HG03521 (cell line): ENCODE results near the gene HSPB7.
"Not testable (repeated sequence)": the region's sequence is repeated elsewhere in the genome, so short reads cannot be mapped to it uniquely, and the experiment has no call there.

ENCODE experiments used
- ATAC-seq: cut with Tn5 transposase; IDR thresholded peaks from one replicate; pipeline ENCODE4 v1.9.1; 2021; ENCODE audit warnings: mild to moderate bottlenecking, moderate library complexity; ENCODE audit not compliant: unreplicated experiment

HSPB7 gene

DNA sequence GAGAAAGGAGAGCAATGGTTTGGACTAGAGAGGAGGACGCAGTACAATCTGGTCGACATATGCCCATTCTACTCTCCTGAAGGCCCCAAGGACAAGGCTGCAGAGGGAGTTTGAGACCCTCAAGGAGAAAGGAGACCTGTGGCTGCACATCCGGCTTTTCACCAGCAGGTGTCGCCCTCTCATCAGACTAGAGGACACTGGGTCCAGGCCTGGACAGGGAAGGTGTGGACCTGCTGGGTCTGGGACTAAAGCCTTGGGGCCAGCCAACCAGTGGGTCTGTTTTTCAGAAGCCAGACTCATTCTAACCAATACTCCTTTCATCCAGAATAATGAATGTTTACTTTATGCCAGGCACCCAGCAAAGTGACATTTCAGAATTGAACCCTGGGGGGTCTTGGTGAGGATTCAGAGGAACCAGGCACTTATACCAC, 8.8 kb downstream of the HSPB7 start:
- ATAC-seq: no peak

DNA sequence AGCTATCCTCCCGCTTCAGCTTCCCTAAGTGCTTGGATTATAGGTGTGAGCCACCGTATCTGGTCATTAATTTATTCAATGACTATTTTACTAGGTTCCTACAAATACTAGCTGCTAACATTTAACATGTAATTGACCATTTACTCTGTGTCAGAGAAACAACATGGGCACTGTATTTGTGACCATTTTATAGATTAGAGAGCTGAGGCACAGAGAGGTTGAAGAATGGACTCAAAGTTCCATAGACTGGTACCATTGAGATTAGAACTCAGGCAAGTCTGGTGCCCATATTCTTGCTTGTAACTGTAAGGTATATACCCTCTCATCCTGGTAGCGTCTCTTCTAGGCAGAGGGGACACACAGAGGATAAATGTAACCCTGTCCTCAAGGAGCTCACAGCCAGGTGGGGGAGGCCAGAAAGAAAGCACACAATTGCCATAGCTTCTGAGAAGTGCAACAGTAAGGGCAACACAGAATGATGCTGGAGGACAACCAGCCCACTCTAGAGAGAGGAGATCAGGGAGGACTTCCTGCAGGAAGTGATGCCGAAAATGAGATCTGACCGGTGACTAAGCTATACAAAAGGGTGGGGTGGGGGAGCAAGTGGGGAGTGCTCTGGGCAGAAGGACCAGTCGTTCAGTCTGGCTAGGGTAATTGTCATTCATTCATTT, 10.0 kb downstream of the HSPB7 start:
- no peak for ATAC-seq

DNA sequence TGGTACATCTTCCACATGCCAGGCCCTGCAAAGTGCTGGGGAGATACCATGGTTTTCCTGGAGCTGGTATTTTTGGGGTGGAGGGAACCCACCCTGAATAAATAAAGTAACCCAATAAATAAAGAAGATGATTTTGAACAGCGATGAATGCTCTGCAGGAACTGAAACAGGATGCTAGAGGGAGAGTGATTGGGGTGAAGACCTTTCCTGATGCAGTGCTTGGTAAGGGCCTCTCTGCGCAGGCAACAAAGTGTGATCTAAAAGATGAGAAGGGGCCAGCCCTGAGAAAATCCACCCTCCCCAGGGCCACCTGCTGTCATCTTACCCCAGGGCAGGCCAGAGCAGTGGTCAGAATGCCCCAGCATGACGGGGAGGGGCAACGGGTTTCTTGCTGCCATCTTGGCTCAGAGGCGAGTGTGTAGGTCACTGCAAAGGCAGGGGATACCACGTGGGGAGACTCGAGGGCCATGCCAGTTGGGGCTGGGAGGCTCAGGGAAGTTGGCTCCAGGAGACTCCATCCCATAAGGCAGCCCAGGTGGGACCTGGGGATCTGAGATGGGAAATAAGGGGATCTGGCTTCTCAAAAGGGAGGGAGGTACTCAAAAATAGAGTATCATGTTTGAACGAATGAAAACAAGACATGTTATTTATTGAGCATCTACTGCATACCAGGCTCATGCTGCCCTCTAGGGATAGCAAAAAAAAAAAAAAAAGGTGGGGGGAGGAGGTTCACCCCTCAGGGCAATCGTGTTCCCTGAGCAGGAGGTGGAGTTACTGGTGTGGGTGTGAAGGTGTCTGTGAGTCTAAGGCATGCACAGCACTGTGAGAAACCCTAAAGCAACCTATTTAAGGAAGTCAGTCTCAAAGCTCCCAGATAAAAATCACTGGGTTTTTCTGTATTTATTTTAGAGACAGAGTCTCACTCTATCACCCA, 11.0 kb downstream of the HSPB7 start:
- ATAC-seq: no peak

DNA sequence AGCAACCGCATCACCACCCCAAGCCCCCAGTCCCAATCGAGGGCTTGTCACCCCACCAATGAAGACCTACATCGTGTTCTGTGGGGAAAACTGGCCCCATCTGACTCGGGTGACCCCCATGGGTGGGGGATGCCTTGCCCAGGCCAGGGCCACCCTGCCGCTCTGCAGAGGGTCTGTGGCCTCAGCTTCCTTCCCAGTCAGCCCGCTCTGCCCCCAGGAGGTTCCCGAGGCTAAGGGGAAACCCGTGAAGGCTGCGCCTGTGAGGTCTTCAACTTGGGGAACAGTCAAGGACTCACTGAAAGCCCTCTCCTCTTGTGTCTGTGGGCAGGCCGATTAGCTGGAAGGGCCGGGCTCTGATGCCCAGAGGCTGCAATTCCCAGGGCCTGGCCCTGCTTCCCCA, 11.8 kb downstream of the HSPB7 start:
- no peak for ATAC-seq

DNA sequence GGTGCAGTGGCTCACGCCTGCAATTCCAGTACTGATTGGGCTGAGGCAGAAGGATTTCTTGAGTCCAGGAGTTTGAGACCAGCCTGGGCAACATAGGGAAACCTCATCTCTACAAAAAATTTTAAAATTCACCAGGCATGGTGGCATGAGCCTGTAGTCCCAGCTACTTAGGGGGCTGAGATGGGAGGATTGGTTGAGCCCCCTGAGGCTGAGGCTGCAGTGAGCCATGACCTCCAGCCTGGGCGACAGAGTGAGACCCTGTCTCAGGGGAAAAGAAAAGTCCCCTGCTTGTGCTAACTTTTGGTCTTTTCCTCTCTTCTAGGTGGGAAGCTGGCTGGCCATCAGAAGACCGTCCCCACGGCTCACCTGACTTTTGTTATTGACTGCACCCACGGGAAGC, 12.2 kb downstream of the HSPB7 start:
- ATAC-seq: no peak

DNA sequence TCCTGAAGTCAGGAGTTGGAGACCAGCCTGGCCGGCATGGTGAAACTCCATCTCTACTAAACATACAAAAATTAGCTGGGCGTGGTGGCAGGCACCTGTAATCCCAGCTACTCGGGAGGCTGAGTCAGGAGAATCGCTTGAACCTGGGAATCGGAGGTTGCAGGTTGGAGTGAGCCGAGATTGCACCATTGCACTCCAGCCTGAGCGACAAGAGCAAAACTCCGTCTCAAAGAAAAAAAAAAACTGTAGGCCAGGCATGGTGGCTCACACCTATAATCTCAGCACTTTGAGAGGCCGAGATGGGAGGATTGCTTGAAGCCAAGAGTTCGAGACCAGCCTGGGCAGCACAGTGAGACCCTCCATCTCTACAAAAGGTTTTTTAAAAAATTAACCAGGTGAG, 16.6 kb downstream of the HSPB7 start:
- ATAC-seq: not testable (repeated sequence)

DNA sequence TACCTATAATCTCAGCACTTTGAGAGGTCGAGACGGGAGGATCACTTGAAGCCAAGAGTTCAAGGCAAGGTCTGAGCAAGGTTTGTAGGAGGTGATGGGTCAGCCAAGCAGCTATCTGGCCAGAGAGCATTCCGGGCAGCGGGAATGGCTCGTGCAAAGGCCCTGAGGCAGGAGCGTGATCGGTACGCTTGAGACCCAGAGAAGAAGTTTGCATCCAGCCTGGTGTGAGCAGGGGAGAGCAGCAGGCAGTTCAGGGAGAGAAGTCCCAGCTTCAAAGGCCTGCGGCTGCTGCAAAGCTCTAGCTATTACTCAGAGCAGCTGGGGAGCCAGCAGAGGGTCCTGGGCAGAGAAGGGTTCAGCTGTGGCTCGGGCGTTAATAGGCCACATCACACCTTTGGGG, 18.9 kb downstream of the HSPB7 start:
- no peak for ATAC-seq

DNA sequence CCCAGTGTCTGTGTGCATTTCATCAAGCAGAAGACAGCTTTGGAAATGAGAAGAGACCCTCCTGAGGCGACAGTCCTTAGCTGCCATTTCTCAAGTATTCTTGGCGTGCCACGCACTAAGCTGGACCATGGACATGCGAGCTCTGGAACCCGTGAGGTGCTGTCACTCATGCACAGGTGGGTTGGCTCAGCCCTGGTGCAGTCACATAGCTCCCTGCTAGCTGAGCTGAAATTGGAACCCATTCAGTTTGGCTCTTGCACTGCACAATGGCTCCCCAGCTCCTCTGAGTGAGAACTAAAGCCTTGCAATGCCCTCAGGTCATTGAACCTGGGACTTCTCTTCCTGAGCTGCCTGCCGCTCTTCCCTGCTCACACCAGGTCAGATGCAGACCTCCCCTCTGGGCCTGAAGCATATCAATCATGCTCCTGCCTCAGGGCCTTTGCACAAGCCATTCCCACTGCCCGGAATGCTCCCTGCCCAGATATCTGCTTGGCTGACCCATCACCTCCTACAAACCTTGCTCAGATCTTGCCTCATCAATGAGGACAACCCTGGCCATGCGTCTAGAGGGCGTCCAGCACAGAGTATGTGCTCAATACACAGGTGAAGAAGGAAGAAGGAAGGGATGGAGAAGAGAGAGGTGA, 20.1 kb downstream of the HSPB7 start:
- no peak for ATAC-seq

DNA sequence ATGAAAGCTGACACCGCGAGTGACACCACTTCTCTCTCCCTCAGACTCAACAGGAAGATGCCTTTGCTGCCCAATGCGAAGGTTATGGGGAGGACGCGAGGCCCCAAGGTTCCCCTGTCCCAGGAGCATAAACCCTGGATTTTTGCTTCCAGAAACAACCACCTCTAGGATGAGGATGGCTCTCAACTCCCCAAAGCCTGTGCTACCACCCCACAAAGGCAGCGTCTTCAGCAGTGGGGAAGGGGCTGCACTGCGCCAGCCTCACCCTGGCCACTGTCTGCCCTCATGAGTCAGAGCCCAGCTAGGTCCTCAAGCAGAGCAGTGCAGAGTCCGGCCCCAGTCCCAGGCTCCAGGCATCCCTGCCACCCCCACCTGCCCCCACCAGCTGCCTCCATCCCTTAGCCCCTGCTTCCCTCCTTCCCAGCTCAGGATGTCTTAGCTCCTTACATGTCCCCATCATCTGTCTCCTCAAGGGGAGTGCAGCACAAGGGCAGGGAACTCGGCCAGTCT, 20.7 kb downstream of the HSPB7 start:
- no peak for ATAC-seq

DNA sequence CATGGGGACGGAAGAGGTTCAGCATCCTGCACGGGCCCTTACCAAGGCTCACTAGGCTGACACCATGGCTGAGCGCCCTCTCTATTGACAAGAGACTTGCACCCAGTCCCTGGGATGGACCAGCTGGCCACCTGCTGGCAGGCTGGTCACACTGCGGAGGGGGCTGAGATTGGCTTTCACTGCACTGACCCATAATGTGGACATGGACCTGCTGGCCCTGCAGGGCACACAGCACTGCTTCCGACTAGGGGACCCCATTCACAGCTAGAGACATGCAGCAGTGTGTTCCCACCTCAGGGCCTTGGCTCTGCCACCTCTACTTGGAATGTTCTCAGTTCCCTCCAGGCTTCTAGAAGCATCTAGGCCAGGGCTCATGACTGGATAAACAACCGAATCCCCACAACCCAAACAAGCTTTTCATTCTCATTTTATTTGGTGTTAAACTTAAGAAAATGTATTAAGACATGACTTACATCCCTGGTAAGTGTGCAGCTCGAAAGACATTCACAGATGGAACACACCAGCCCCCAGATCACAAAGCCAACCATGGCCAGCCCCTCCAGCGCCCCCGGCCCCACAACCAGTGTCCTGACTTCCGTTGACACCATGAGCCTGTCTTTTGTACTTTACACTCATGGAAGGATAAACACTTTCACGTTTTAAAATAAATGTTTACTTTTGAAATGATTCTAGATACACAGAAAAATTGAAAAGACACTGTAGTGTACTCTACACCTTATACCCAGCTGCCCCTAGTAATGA, 23.1 kb downstream of the HSPB7 start:
- no peak for ATAC-seq

DNA sequence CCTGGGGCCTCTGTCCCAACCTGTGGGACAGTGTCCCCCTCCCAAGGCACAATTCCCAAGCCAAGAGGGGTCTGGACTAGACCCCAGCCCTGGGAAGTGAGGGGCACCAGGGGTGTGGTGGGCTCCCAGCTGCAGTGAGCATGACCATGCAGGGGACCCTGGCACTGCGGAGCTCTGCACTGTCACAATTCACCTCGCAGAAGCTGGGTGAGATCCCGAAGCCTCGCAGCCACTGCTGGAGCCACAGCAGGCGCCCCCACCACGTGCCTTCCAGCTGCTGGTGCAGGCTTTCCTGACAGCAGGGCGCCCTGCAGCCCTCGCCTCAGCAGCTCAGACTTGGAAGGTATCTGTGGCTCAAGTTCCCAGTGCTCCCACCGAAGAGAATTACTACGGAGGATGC, 23.8 kb downstream of the HSPB7 start:
- no peak for ATAC-seq

DNA sequence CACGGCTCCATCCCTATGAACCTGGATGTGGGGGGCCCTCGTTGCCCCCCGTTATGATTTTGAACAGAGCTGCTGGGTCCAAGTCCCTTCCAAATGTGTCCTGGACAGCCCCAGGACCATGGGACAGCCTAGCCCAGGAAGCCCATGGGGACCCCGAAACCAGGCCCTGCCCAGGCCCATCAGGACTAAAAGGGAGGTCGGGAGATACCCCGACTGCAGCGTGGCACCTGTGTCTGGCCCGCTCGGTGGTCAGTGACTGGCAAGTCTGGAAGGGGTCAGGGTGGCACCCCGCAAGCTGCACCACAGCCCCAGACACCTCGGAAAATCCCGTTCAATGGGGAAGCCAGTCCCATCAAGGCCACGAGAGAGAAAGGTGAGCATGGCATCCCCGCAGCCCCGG, 24.2 kb downstream of the HSPB7 start:
- no peak for ATAC-seq

DNA sequence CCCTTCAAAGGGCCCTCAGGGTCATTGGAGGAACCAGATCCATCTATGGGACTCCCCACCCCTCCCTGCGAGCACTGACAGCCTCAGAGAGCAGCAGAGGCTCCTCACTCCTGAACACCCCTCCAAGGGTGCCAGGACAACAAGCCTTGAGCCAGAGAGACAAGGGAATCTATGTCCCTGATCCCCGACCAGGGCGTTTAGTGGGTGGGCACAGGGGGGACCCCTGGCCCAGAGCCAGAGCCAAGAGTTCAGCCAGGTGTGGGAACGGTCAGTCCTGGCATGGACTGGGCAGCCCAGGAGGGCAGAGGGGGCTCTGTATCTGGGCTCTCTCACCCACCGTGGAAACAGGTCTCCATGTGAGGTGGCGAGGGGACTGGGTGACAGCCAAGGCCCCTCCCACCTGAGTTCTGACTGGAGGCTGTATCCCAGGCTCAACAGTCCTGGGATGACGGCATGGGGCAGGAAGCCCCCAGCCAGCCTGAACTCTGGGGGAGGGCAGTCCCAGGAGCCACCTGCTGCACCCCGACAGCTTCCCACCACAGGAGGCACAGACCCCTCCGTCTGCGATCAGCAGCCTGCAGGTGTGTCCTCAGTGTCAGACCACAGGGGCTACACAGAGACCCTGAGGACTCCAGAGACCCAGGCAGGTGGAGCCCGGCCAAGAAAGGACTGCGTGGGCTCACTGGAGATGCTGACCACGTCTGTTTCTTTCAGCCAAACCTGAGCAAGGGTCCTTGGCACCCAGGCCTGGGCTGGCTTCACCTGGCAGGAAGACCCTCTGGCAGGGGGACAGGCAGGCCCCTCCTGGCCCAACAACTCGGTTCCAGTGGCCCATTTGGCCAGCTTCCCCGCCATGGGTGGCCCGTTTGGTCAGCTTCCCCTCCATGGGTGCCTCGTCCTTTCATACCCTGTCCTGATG, 25.0 kb downstream of the HSPB7 start:
- no peak for ATAC-seq

DNA sequence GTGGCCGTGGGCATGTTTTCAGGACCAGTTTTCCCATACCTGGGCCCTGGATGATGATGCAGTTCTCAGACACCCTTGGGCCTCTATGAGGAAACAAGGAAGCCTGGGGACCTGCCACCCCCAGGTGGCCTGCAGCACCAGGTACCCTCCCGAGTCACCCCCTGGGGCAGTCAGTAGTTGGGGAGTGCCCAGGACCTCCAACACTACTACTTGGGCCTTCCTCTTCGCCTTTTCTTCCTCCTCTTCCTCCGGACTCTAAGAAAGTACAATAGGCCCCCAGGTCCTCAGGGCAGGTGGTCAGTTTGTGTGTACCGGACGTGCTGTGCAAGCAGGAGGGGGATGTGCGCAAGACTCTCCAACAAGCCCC, 25.7 kb downstream of the HSPB7 start:
- ATAC-seq: no peak

DNA sequence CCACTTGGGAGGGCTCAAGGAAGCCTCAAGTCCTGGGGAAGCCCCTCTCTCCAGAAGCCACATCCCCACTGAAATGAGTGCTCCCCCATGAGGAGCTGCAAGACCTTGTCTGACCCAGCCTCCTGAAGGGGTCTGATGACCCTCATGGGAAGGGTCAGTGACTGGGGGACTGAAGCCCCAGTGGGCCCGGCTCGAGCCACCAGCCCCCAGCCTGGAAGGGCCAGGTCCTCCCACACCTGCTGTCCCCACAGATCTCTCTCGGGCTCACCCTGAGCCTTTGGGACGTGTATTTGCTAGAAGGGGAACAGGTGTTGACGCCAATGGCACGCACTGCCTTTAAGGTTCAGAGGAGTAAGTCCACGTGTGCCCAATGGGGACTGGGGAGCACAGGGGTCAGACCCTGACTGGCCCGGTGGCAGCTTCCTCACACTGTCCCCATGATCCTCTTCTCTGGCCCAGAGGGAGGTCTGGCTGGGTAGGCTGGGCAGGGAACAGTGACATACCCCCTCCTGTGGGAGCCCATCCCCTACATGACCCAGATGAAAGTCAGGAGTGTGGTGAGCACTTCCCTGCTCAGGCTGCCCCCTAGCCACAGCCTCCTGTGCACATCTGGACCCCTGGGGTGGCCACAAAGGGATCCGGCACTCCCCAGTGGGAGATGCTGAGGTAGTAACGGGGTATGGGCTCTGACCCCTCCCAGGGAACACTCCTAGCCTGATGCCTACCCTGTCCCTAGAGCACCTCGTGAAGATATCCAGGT, 26.2 kb downstream of the HSPB7 start:
- ATAC-seq: no peak

DNA sequence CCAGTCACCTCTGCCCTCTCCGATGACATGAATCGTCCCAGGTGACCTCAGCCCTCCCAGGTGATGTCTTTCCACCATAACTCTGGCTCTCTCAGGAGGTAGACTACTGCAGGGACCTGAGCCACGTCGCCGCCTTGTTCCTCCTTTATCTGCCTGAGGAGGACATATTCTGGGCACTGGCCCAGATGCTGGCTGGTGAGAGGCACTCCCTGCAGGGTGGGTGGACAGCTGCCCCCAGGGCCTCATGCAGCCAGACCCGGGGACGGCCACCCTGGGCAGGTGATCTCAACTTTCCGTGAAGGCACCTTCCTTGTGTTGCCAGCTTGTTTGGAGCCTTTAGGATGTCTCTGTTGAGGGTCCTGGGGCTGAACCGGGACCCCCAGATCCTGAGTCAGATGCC, 28.1 kb downstream of the HSPB7 start:
- ATAC-seq: no peak

DNA sequence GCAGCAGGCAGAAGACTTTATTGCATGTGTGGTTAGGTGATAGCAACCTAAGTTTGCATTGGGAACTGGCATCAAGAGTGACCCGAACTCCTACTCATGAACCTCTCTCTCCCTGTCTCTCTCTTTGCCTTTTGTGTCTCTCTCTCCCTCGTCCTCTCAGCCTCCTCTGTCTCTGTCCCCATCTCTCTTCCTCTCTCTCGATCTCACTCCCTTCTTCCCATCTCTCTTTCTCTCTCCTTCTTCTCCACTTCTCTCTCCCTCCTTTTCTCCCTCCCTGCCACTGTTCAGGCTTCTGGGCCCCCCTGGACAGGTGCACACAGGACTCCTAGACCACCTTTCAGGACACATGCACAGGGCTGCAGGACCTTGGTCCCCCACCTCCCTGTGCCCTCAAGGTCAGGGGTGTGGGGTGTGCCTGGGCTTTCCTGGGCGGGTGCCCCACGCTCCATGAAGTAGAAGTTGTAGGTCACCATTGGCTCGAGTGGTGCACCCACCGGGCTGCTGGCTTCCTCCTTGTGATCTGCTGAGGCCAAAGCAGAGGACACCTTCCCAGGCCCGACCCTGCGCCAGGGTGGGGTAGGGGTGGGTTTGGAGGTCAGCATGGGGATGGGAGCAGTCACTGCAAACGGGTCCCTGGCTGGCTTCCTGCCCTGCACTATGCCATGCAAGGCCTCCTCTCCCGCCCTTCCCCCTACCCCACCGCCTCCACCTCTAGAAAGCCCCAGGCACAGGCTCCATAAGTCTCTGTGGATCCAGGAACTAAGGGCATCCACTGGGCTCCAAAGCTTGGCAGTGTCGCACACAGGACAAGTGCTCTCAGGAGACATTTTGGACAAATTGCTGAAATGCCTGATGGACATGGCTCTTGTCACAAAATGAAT, 28.7 kb downstream of the HSPB7 start:
- ATAC-seq: no peak

DNA sequence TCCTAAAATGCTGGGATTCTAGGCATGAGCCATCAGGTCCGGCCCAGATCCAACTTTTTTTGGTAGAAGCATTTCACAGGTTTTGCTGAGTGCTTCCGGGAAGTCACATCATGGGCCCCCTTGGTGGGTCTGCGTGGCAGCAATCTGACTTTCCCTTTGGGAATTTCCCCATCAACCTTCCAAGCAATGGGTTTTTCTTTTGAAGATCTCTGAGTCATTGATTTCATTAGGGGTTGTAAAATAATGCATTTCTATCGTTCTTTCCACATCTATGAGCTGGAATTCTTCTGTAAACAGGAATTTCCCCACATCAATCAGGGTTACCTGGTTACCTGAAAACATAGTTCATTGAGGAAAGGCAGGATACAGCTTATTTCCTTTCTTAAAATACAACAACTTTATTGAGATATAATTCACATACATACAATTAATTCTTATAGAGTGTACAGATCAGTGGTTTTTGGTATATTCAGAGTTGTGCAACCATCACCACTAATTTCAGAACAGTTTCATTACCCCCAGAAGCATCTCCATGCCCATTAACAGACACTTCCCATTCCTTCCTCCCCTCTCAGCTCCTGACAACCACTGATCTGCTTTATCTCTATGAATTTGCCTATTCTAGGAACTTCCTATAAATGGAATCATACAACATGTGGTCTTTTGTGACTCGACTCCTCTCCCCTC, 32.1 kb downstream of the HSPB7 start:
- ATAC-seq: no peak
